ENCODE data around the gene G0S2.

G0S2 gene

GRCh38 chr1:209642816-209643215, 32.4 kb upstream of the G0S2 start:
- no peak for FAIRE-seq
- no peak for DNase-seq (ENCODE audit: insufficient read length, low spot score)
- TF ChIP-seq CTCF (IDR thresholded peaks at IDR 0.05; ENCODE audit: insufficient read depth, missing control alignments), result no peak

GRCh38 chr1:209643285-209644020, 31.8 kb upstream of the G0S2 start:
- DNase-seq (ENCODE audit: insufficient read length, low spot score), result no peak
- FAIRE-seq, result no peak
- TF ChIP-seq CTCF (IDR thresholded peaks at IDR 0.05; ENCODE audit: insufficient read depth, missing control alignments), result no peak

GRCh38 chr1:209645574-209646452, 29.4 kb upstream of the G0S2 start:
- no peak for TF ChIP-seq CTCF (IDR thresholded peaks at IDR 0.05; ENCODE audit: insufficient read depth, missing control alignments)
- DNase-seq (ENCODE audit: insufficient read length, low spot score), result no peak
- FAIRE-seq, result no peak

GRCh38 chr1:209646558-209646957, 28.7 kb upstream of the G0S2 start:
- DNase-seq (ENCODE audit: insufficient read length, low spot score) (no peak), FAIRE-seq (no peak)

GRCh38 chr1:209647156-209647555, 28.1 kb upstream of the G0S2 start:
- no peak for FAIRE-seq
- no peak for TF ChIP-seq CTCF (IDR thresholded peaks at IDR 0.05; ENCODE audit: insufficient read depth, missing control alignments)
- no peak for DNase-seq (ENCODE audit: insufficient read length, low spot score)

More at GRCh38 chr1:209646558-209646957, 28.7 kb upstream of the G0S2 start:
- peak; percentile 2 for TF ChIP-seq CTCF (IDR thresholded peaks at IDR 0.05; ENCODE audit: insufficient read depth, missing control alignments)

- TF ChIP-seq CTCF (IDR thresholded peaks at IDR 0.05; ENCODE audit: insufficient read depth, missing control alignments), result no peak
- DNase-seq (ENCODE audit: insufficient read length, low spot score) (no peak), FAIRE-seq (no peak)
Observed at GRCh38 chr1:209648346-209648745, 26.9 kb upstream of the G0S2 start.

Data from D721Med (cell line).